Neural progenitor cell (in vitro differentiated cells): Measurements from ENCODE around the gene DIO3.

Experiments used
- CTCF ChIP-seq: fragments of 200-600 bp; sonication (generic); IDR thresholded peaks from 2 replicates; pipeline ENCODE4 v1.5.1; 2017; ENCODE audit warnings: antibody characterized with exemption, mild to moderate bottlenecking
- EZH2 ChIP-seq: fragments of 200-600 bp; sonication (generic); IDR thresholded peaks from 2 replicates; pipeline ENCODE4 v1.6.1; 2017; ENCODE audit warnings: antibody characterized with exemption, mild to moderate bottlenecking, moderate library complexity
- EZH2phosphoT487 ChIP-seq: fragments of 200-600 bp; sonication (generic); IDR thresholded peaks from 2 replicates; pipeline ENCODE4 v1.6.1; 2017; ENCODE audit warnings: antibody characterized with exemption

DNA sequence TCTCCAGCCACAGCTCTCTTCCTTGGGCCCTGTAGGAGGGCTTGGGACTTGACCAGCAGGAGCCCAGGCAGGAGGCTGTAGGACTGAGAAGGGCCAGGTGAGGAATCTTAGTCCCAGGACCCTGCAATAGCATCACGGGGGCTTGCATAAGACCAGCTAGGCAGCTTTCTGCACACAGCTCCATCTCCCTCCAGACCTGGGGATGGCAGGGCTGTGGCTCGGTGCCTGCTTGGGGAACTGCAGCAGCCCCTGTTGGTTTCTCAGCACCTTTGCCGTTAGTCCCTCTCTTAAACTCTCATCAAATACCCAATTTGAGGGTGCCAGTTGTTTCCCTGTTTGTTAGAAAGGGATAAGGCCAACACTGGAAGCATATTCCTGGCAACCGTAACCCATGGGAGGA, 14.3 kb downstream of the DIO3 start:
- no peak for TF ChIP-seq EZH2phosphoT487
- peak; percentile 21 for TF ChIP-seq CTCF
- TF ChIP-seq EZH2 = no peak
